H9 (cell line): ENCODE results near the gene EGFR. TPM values are rescaled to one million over a fixed set of nuclear protein-coding genes. Genes with fewer than 3 reads are reported as not detected.

Experiments used
- DNase-seq: peaks from one replicate; pipeline ENCODE4 v3.0.0-alpha.2; 2017
- H2AFZ ChIP-seq: one replicate; pipeline ENCODE4 v1.6.1; 2013; ENCODE audit warnings: mild to moderate bottlenecking, low read length, control low read depth, moderate library complexity
- H2AK5ac ChIP-seq: 2 replicates; pipeline ENCODE4 v1.6.1; 2013; ENCODE audit warnings: low read length, control low read depth, mixed read lengths; ENCODE audit not compliant: insufficient read length
- H2BK120ac ChIP-seq: one replicate; pipeline ENCODE4 v1.6.1; 2013; ENCODE audit warnings: low read depth, mild to moderate bottlenecking, low read length, control low read depth, inconsistent platforms; ENCODE audit not compliant: poor library complexity, severe bottlenecking
- H2BK12ac ChIP-seq: 2 replicates; pipeline ENCODE4 v1.6.1; 2013; ENCODE audit warnings: low read length, control low read depth, mixed read lengths, low read depth; ENCODE audit not compliant: insufficient read length
- H2BK15ac ChIP-seq: 2 replicates; pipeline ENCODE4 v1.6.1; 2013; ENCODE audit warnings: low read depth, low read length, control low read depth
- H2BK20ac ChIP-seq: one replicate; pipeline ENCODE4 v1.6.1; 2013; ENCODE audit warnings: low read depth, mild to moderate bottlenecking, low read length, control low read depth, inconsistent platforms; ENCODE audit not compliant: poor library complexity, severe bottlenecking
- H2BK5ac ChIP-seq: 2 replicates; pipeline ENCODE4 v1.6.1; 2013; ENCODE audit warnings: low read length, control low read depth, mixed read lengths; ENCODE audit not compliant: insufficient read length
- H3K14ac ChIP-seq: 2 replicates; pipeline ENCODE4 v1.6.1; 2013; ENCODE audit warnings: low read length, control low read depth; ENCODE audit not compliant: insufficient read depth
- H3K18ac ChIP-seq: 2 replicates; pipeline ENCODE4 v1.6.1; 2013; ENCODE audit warnings: low read depth, mild to moderate bottlenecking, mixed read lengths, low read length, control low read depth; ENCODE audit not compliant: insufficient read length
- H3K23ac ChIP-seq: 2 replicates; pipeline ENCODE4 v1.6.1; 2013; ENCODE audit warnings: low read length, control low read depth, mixed read lengths, low read depth; ENCODE audit not compliant: insufficient read length
- H3K23me2 ChIP-seq: 2 replicates; pipeline ENCODE4 v1.6.1; 2013; ENCODE audit warnings: low read depth, mild to moderate bottlenecking, mixed read lengths, low read length, control low read depth; ENCODE audit not compliant: insufficient read length, poor library complexity, severe bottlenecking
- H3K27ac ChIP-seq: 2 replicates; pipeline ENCODE4 v1.5.1; 2013; ENCODE audit warnings: low read length, control low read depth, mixed read lengths, low read depth; ENCODE audit not compliant: insufficient read length
- H3K27me3 ChIP-seq: 2 replicates; pipeline ENCODE4 v1.6.1; 2013; ENCODE audit warnings: low read length, control low read depth, inconsistent platforms; ENCODE audit not compliant: insufficient read depth
- H3K4ac ChIP-seq: 2 replicates; pipeline ENCODE4 v1.6.1; 2013; ENCODE audit warnings: low read depth, mild to moderate bottlenecking, control low read depth, inconsistent platforms, low read length, moderate library complexity
- H3K4me1 ChIP-seq: 2 replicates; pipeline ENCODE4 v1.6.1; 2013; ENCODE audit warnings: low read length, control low read depth, inconsistent platforms; ENCODE audit not compliant: insufficient read depth
- H3K4me2 ChIP-seq: 2 replicates; pipeline ENCODE4 v1.6.1; 2013; ENCODE audit warnings: low read length, control low read depth, mixed read lengths; ENCODE audit not compliant: insufficient read length, insufficient read depth
- H3K56ac ChIP-seq: 2 replicates; pipeline ENCODE4 v1.6.1; 2013; ENCODE audit warnings: low read depth, mild to moderate bottlenecking, mixed read lengths, low read length, control low read depth; ENCODE audit not compliant: insufficient read length
- H3K79me1 ChIP-seq: 2 replicates; pipeline ENCODE4 v1.6.1; 2013; ENCODE audit warnings: low read depth, mild to moderate bottlenecking, moderate library complexity, low read length, control low read depth, inconsistent platforms; ENCODE audit not compliant: insufficient read depth, poor library complexity, severe bottlenecking
- H3K79me2 ChIP-seq: 2 replicates; pipeline ENCODE4 v1.6.1; 2013; ENCODE audit warnings: low read length, control low read depth, inconsistent platforms; ENCODE audit not compliant: insufficient read depth
- H3K9ac ChIP-seq: 2 replicates; pipeline ENCODE4 v1.6.1; 2013; ENCODE audit warnings: low read length, control low read depth, mixed read lengths; ENCODE audit not compliant: insufficient read length; ENCODE audit errors: extremely low read depth
- H3K9me3 ChIP-seq: one replicate; pipeline ENCODE4 v1.6.1; 2013; ENCODE audit warnings: low read depth, low read length, inconsistent platforms; ENCODE audit not compliant: control insufficient read depth
- H3T11ph ChIP-seq: one replicate; pipeline ENCODE4 v1.6.1; 2013; ENCODE audit warnings: mild to moderate bottlenecking, low read length, control low read depth, inconsistent platforms
- H4K20me1 ChIP-seq: one replicate; pipeline ENCODE4 v1.6.1; 2013; ENCODE audit not compliant: control insufficient read depth, insufficient read length, insufficient read depth
- H4K5ac ChIP-seq: 2 replicates; pipeline ENCODE4 v1.6.1; 2013; ENCODE audit warnings: low read depth, mild to moderate bottlenecking, mixed read lengths, low read length, control low read depth; ENCODE audit not compliant: insufficient read length
- H4K8ac ChIP-seq: replicated peaks from 2 replicates; pipeline ENCODE4 v1.6.1; 2013; ENCODE audit warnings: low read length, control low read depth, mixed read lengths, low read depth; ENCODE audit not compliant: insufficient read length
- H4K91ac ChIP-seq: 2 replicates; pipeline ENCODE4 v1.6.1; 2013; ENCODE audit warnings: low read depth, mild to moderate bottlenecking, moderate library complexity, mixed read lengths, low read length, control low read depth; ENCODE audit not compliant: insufficient read length
- H3K27ac Mint-ChIP-seq, 3 experiments: 2 replicates in 2 of 3; 3 replicates in 1 of 3; pipeline ENCODE4 v1.8.0; 2020 to 2021; ENCODE audit warnings: mixed read lengths in 3 of 3, mild to moderate bottlenecking in 1 of 3, moderate library complexity in 1 of 3
- H3K27me3 Mint-ChIP-seq: 2 replicates; pipeline ENCODE4 v1.8.0; 2021; ENCODE audit warnings: low read depth, mild to moderate bottlenecking, moderate library complexity, mixed read lengths
- H3K36me3 Mint-ChIP-seq, 3 experiments: 2 replicates in 2 of 3; 3 replicates in 1 of 3; pipeline ENCODE4 v1.8.0; 2020 to 2021; ENCODE audit warnings: low read depth in 3 of 3, mixed read lengths in 3 of 3; ENCODE audit not compliant: insufficient read depth in 1 of 3
- H3K4me1 Mint-ChIP-seq, 2 experiments: 2 replicates each; pipeline ENCODE4 v1.8.0; 2020; ENCODE audit warnings: mixed read lengths in 2 of 2
- H3K4me3 Mint-ChIP-seq, 2 experiments: 2 replicates in 1 of 2; 3 replicates in 1 of 2; pipeline ENCODE4 v1.8.0; 2020 to 2021; ENCODE audit warnings: mild to moderate bottlenecking in 2 of 2, mixed read lengths in 2 of 2, moderate library complexity in 1 of 2
- H3K9me3 Mint-ChIP-seq, 2 experiments: 2 replicates in 1 of 2; 3 replicates in 1 of 2; pipeline ENCODE4 v1.8.0; 2020; ENCODE audit warnings: mild to moderate bottlenecking in 2 of 2, mixed read lengths in 2 of 2, moderate library complexity in 1 of 2
- WGBS: extraction: QIAGEN DNeasy Blood & Tissue Kit; methylation state at CpG from one replicate; pipeline ENCODE4 v1.1.7; 2013; ENCODE audit warnings: missing lambda C conversion rate, low lambda C conversion rate, mixed read lengths; ENCODE audit not compliant: insufficient read length; ENCODE audit errors: extremely low coverage; 5-methylcytosine and 5-hydroxymethylcytosine counted together
- total RNA-seq: library from RNA; stranded (reverse); gene quantifications from 2 replicates; pipeline ENCODE4 v1.2.1, GENCODE V29; 2021
- TF ChIP-seq, protein P1 (sequence below): fragments of 200-600 bp; sonication (generic); conservative IDR thresholded peaks from 3 replicates; pipeline ENCODE4 v1.8.0; 2021; ENCODE audit warnings: antibody characterized with exemption, mild to moderate bottlenecking

The EGFR gene
- total RNA-seq, 1 experiment from 2014 or later: 3.3 TPM

GRCh38 chr7:55059021-55059420 lies 40.2 kb downstream of the EGFR start:
- no peaks in the 10 kb centered on the region for H3K9me3 ChIP-seq
- no peak overlapping the region for H3K27ac ChIP-seq
- peaks cover 2% of the 10 kb centered on the region in 2 experiments; a peak in 3 of 4 replicates for H3K4me1 Mint-ChIP-seq
- no peak overlapping the region for H3K18ac ChIP-seq
- no peak overlapping the region for H2BK15ac ChIP-seq
- no peak overlapping the region for H4K5ac ChIP-seq
- H3K23ac ChIP-seq: no peak overlapping the region
- no peaks in the 10 kb centered on the region for H3K23me2 ChIP-seq
- no peak overlapping the region for H2BK120ac ChIP-seq
- no peak overlapping the region for H2BK20ac ChIP-seq
- no peak overlapping the region for H2AFZ ChIP-seq
- no peak overlapping the region for H2BK12ac ChIP-seq
- no peak overlapping the region for H3K9ac ChIP-seq
- no peaks in the 10 kb centered on the region for H3K27me3 ChIP-seq
- H3T11ph ChIP-seq: no peak overlapping the region
- DNase-seq: no peak
- no peak overlapping the region for H3K4me2 ChIP-seq
- H3K27ac Mint-ChIP-seq: no peak overlapping the region
- no peak overlapping the region for H4K91ac ChIP-seq
- no peak overlapping the region for H2BK5ac ChIP-seq
- H3K56ac ChIP-seq: no peak overlapping the region
- H3K79me1 ChIP-seq: no peaks in the 10 kb centered on the region
- H3K4me1 ChIP-seq: no peaks in the 10 kb centered on the region
- no peaks in the 10 kb centered on the region for H3K9me3 Mint-ChIP-seq
- no CpG with 5 or more reads among the region's 2 CpGs for WGBS
- TF ChIP-seq, protein P1, sequence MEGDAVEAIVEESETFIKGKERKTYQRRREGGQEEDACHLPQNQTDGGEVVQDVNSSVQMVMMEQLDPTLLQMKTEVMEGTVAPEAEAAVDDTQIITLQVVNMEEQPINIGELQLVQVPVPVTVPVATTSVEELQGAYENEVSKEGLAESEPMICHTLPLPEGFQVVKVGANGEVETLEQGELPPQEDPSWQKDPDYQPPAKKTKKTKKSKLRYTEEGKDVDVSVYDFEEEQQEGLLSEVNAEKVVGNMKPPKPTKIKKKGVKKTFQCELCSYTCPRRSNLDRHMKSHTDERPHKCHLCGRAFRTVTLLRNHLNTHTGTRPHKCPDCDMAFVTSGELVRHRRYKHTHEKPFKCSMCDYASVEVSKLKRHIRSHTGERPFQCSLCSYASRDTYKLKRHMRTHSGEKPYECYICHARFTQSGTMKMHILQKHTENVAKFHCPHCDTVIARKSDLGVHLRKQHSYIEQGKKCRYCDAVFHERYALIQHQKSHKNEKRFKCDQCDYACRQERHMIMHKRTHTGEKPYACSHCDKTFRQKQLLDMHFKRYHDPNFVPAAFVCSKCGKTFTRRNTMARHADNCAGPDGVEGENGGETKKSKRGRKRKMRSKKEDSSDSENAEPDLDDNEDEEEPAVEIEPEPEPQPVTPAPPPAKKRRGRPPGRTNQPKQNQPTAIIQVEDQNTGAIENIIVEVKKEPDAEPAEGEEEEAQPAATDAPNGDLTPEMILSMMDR: no peak
- H4K8ac ChIP-seq: no peak overlapping the region
- H4K20me1 ChIP-seq: no peaks in the 10 kb centered on the region
- H2AK5ac ChIP-seq: no peak overlapping the region
- H3K79me2 ChIP-seq: no peaks in the 10 kb centered on the region
- H3K36me3 Mint-ChIP-seq: no peaks in the 10 kb centered on the region
- H3K4me3 Mint-ChIP-seq: no peak overlapping the region
- no peak overlapping the region for H3K14ac ChIP-seq
- no peak overlapping the region for H3K4ac ChIP-seq
- no peaks in the 10 kb centered on the region for H3K27me3 Mint-ChIP-seq
